ENCODE data around the gene BIRC3. TPM values are rescaled to one million over a fixed set of nuclear protein-coding genes. Genes with fewer than 3 reads are reported as not detected.
"Not testable (repeated sequence)": the region's sequence is repeated elsewhere in the genome, so short reads cannot be mapped to it uniquely, and the experiment has no call there.

Gene BIRC3
- polyA plus RNA-seq, 1 donor, result 1.4 TPM

GRCh38 chr11:102325088-102325487 is 7.8 kb downstream of the BIRC3 start:
- no peak for DNase-seq

GRCh38 chr11:102328748-102329147 is 11.5 kb downstream of the BIRC3 start:
- DNase-seq, result no peak

- no peak for DNase-seq
These were observed 12.9 kb downstream of the BIRC3 start for GRCh38 chr11:102330231-102330630.

GRCh38 chr11:102331341-102331740 is 14.1 kb downstream of the BIRC3 start:
- DNase-seq, result no peak

- DNase-seq, result no peak
These were observed 15.3 kb downstream of the BIRC3 start for GRCh38 chr11:102332611-102332994.

GRCh38 chr11:102338479-102339010 is 21.3 kb downstream of the BIRC3 start:
- DNase-seq, result no peak

- not testable (repeated sequence) for DNase-seq
These were observed 24.0 kb downstream of the BIRC3 start for GRCh38 chr11:102341311-102341710.

- peak; percentile 80 for DNase-seq
These were observed 24.6 kb downstream of the BIRC3 start for GRCh38 chr11:102341844-102342318.

GRCh38 chr11:102343809-102344208 is 26.5 kb downstream of the BIRC3 start:
- DNase-seq, result no peak

- peak; percentile 29 for DNase-seq
These were observed 28.6 kb downstream of the BIRC3 start for GRCh38 chr11:102345904-102346303.

GRCh38 chr11:102346456-102346747 is 29.1 kb downstream of the BIRC3 start:
- no peak for DNase-seq

GRCh38 chr11:102346748-102347461 is 29.6 kb downstream of the BIRC3 start, which contains the start of gene BIRC2:
Gene BIRC2, plus strand, starts transcription at chr11:102347214. Its CDS starts 2,641 bp downstream, at chr11:102349855.
- DNase-seq, result peak; percentile 95

GRCh38 chr11:102347462-102348370 is 30.4 kb downstream of the BIRC3 start:
- DNase-seq, result peak; percentile 57

GRCh38 chr11:102357116-102357515 is 39.8 kb downstream of the BIRC3 start:
- no peak for DNase-seq

GRCh38 chr11:102359372-102359771 is 42.1 kb downstream of the BIRC3 start:
- no peak for DNase-seq

GRCh38 chr11:102360681-102361080 is 43.4 kb downstream of the BIRC3 start:
- no peak for DNase-seq

- no peak for DNase-seq
These were observed 44.1 kb downstream of the BIRC3 start for GRCh38 chr11:102361086-102362031.

- no peak for DNase-seq
These were observed 47.7 kb downstream of the BIRC3 start for GRCh38 chr11:102364991-102365390.

GRCh38 chr11:102367364-102367763 is 50.1 kb downstream of the BIRC3 start:
- no peak for DNase-seq

- DNase-seq, result no peak
These were observed 51.2 kb downstream of the BIRC3 start for GRCh38 chr11:102368472-102368871.

- not testable (repeated sequence) for DNase-seq
These were observed 57.5 kb downstream of the BIRC3 start for GRCh38 chr11:102374633-102375424.

Data from left kidney (tissue), 2 donors.